DMS153 treated with DMSO at 0.1 percent for 48 hours (cell line): Measurements from ENCODE around the gene MAP2K5.

ENCODE experiments used
- DNase-seq: peaks from one replicate; lab custom pipeline; 2025; ENCODE audit not compliant: unreplicated experiment; lab: John Stamatoyannopoulos, UW

The MAP2K5 gene

DNA sequence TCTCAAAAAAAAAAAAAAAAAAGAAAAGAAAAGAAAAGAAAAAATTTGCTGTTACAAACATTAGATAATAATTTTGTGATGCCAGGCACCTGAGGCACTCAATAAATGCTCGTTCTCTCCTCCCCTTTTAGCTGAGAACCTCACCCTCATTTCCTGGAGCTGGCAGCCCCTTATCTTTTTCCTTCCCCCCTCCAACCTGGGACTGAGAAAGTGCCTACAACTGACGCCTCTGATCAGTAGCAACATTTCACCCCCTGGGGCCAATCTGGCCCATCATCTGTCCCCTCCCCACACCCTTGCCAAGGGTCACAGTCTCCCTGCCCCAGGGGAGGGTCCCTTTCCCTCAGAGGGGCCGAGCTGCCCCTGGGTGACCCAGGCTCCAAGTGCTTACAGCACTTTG is 309.9 kb downstream of the MAP2K5 start:
- no peak for DNase-seq

GRCh38 chr15:67853454-67853853 is 311.0 kb downstream of the MAP2K5 start:
- DNase-seq = no peak

GRCh38 chr15:67854358-67854757 is 311.9 kb downstream of the MAP2K5 start:
- DNase-seq = no peak

DNA sequence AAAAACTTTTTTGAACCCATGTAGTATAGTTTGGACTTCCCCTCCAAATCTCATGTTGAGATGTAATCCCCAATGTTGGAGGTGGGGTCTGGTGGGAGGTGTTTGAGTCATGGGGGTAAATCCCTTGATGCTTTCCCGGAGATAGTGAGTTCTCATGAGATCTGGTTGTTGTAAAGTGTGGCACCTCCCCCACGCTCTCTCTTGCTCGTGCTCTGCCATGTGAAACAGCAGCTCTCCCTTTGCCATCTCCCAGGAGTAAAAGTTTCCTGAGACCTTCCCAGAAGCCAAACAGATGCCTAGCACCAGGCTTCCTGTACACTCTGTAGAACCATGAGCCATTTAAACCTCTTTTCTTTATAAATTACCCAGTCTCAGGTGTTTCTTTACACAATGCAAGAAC is 313.3 kb downstream of the MAP2K5 start:
- DNase-seq = no peak
